AG04450 (cell line): ENCODE measurements around the gene TAF9B. TPM values are rescaled to one million over a fixed set of nuclear protein-coding genes. Genes with fewer than 3 reads are reported as not detected.
"Not testable (repeated sequence)": the region's sequence is repeated elsewhere in the genome, so short reads cannot be mapped to it uniquely, and the experiment has no call there.

Experiments
- CTCF ChIA-PET: fragments of 300-600, 350-600 bp; formaldehyde crosslinking; extraction: SDS; loops from one replicate; lab custom pipeline; 2022; ENCODE audit warnings: antibody characterized with exemption, inconsistent platforms; lab: Charles Lee
- POLR2A ChIA-PET: fragments of 350-600 bp; formaldehyde crosslinking; extraction: SDS; loops from one replicate; lab custom pipeline; 2021; ENCODE audit warnings: antibody characterized with exemption, inconsistent platforms; lab: Yijun Ruan, JAX
- DNase-seq: peaks from one replicate; pipeline ENCODE4 v3.0.0-alpha.2; 2011; ENCODE audit warnings: low read depth, low spot score
- H3K27ac ChIP-seq: one replicate; pipeline ENCODE4 v1.5.1; 2012; ENCODE audit warnings: low read depth, low read length, control low read depth
- H3K27me3 ChIP-seq: one replicate; pipeline ENCODE4 v1.6.0; 2012; ENCODE audit warnings: low read length; ENCODE audit not compliant: control insufficient read depth, insufficient read depth
- H3K4me3 ChIP-seq: 2 replicates; pipeline ENCODE4 v1.5.1; 2011; ENCODE audit warnings: mild to moderate bottlenecking, low read depth, low read length, control low read depth
- H3K9me3 ChIP-seq: 2 replicates; pipeline ENCODE4 v1.5.1; 2012; ENCODE audit warnings: low read length; ENCODE audit not compliant: control insufficient read depth, insufficient read depth
- polyA plus RNA-seq: library from polyadenylated mRNA; depleted of rRNA; stranded (reverse); fragments of >200 nt; gene quantifications from 2 replicates; pipeline ENCODE4 v1.2.3, GENCODE V29; 2011
- TF ChIP-seq, protein P1 (sequence below): IDR thresholded peaks from 2 replicates; pipeline ENCODE4 v1.5.1; 2011; ENCODE audit warnings: low read depth, low read length, control low read depth, inconsistent platforms

The TAF9B gene
- polyA plus RNA-seq, 1 experiment = 42.5 TPM

DNA sequence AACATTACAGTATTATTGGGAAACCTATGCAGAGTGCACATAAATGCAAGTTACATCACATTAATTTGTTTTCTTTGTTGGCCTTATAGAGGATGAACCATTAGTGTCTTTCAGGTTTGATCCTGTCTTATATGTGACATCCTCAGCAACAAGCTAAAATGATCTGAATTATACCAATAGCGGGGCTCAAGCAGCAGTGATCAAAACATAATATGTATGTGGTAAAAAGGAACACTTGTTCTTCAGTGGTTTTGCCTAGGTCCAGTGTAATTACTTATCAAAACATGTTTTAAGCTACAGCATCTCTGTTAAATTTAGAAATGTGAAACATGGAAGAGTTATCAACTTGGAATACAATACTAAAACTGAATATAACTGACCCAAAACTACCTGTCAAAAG, 9.1 kb downstream of the TAF9B start:
- Histone ChIP-seq H3K4me3 (no peak overlapping the region), H3K9me3 (no peaks in the 10 kb centered on the region), H3K27me3 (no peaks in the 10 kb centered on the region), H3K27ac (no peak overlapping the region)
- CTCF ChIA-PET = no interaction called here
- POLR2A ChIA-PET = no interaction called here
- TF ChIP-seq, protein P1, sequence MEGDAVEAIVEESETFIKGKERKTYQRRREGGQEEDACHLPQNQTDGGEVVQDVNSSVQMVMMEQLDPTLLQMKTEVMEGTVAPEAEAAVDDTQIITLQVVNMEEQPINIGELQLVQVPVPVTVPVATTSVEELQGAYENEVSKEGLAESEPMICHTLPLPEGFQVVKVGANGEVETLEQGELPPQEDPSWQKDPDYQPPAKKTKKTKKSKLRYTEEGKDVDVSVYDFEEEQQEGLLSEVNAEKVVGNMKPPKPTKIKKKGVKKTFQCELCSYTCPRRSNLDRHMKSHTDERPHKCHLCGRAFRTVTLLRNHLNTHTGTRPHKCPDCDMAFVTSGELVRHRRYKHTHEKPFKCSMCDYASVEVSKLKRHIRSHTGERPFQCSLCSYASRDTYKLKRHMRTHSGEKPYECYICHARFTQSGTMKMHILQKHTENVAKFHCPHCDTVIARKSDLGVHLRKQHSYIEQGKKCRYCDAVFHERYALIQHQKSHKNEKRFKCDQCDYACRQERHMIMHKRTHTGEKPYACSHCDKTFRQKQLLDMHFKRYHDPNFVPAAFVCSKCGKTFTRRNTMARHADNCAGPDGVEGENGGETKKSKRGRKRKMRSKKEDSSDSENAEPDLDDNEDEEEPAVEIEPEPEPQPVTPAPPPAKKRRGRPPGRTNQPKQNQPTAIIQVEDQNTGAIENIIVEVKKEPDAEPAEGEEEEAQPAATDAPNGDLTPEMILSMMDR = no peak
- DNase-seq = no peak

DNA sequence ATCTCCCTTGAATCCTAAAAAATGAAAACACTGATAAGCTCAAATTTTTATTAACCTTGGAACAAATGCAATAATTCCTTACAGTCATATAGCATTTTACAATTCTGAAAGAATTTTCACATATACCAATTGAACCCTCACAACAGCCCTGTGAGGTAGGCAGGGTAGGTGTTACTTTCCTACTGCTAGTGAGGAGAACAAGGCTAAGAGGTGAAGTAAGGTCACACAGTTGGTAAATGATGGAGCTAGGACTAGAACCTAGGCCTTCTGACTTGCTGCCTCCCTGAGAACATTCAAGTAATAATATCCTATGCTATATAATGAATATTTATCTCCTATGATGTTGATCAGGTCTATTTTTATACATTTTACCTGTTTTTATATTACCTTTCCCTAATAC, 9.7 kb downstream of the TAF9B start:
- POLR2A ChIA-PET = no interaction called here
- no peaks in the 10 kb centered on the region for H3K27me3 ChIP-seq
- TF ChIP-seq, protein P1 = no peak
- CTCF ChIA-PET = no interaction called here
- no peak overlapping the region for H3K4me3 ChIP-seq
- no peaks in the 10 kb centered on the region for H3K9me3 ChIP-seq
- no peak for DNase-seq
- H3K27ac ChIP-seq = no peak overlapping the region

DNA sequence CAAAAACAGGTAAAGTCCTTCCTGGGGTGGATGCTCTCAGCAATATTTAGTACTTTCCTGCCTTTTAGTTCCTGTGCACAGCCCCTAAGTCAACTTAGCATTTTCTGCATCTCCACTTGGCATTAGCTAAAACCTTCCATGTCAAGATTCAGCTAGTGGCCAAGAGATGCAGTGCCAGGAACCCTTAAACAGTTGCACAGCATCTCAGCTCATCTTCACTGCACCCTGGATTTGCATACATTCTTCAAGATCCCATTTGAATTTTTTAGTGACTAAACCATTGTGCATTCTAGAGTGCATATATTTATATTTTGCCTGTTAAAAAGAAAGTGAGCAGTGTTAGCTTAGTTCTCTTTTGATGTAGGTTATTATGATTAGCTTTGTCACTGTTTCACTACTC, 13.7 kb downstream of the TAF9B start:
- H3K9me3 ChIP-seq, H3K27ac ChIP-seq, DNase-seq, H3K27me3 ChIP-seq, POLR2A ChIA-PET, CTCF ChIA-PET, H3K4me3 ChIP-seq: not testable (repeated sequence)

DNA sequence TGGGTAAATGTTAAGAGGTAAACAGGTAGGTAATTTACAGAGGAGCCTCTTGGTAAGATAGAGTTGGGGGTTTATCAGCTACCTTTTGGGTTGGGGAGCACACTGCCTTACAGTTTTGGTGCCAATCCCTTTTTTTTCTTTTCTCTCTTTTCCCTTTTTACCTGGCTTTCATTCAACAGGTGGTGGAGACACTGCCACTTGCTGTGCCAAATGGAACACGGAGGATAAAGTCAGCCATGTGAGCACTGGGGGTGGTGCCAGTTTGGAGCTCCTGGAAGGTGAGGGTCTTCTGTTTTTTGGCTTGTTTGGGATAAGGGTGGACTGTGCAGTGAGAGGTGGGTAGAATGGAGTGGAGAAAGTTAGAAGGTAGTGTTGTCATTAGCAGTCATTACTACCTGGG, 14.3 kb downstream of the TAF9B start:
- TF ChIP-seq, protein P1 = no peak
- POLR2A ChIA-PET = no interaction called here
- Histone ChIP-seq H3K4me3 (no peak overlapping the region), H3K27ac (no peak overlapping the region), H3K27me3 (no peaks in the 10 kb centered on the region), H3K9me3 (no peaks in the 10 kb centered on the region)
- CTCF ChIA-PET = interaction anchor here (1.1 kb wide), 1 partner anchor 11 kb away, joined by 3 read pairs; no protein-coding TSS in a partner anchor
- no peak for DNase-seq

DNA sequence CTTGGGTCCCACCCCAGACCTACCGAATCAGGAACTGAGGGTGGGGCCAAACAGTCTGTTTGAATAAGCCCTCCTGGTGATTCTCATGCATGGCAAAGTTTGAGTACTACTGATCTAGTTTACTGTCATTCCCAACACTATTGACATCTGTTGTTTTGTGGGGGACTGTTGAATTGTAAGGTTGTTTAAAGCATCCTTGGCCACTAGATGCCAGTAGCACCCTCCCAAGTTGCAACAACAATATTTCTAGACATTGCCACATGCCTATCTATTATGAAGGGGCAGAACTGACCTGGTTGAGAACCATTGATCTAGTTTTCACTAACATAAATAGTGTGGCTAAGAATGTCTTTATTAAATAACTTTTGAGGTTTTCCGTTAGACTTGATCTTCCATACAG, 15.1 kb downstream of the TAF9B start:
- Histone ChIP-seq H3K27me3 (no peaks in the 10 kb centered on the region), H3K27ac (no peak overlapping the region), H3K9me3 (no peaks in the 10 kb centered on the region), H3K4me3 (no peak overlapping the region)
- ChIA-PET CTCF (interaction anchor here (1.1 kb wide), 1 partner anchor 11 kb away, joined by 3 read pairs; no protein-coding TSS in a partner anchor), POLR2A (no interaction called here)
- TF ChIP-seq, protein P1 = 0 out of 2 replicates have a peak, but pooled peaks have one; percentile 10
- DNase-seq = no peak

DNA sequence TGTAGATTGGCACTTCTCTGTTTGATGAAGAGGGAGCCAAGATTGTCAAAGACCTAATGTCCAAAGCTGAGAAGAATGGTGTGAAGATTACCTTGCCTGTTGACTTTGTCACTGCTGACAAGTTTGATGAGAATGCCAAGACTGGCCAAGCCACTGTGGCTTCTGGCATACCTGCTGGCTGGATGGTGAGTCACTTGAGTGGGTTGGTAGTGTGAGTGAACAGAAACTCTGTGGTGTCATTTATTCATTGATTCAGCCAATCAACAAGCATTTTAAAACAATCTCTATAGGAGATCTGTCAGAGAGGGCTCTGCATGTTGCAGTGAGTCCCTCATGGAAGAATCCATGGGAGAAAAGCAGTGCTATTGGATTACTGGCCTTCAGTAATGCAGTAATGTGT, 16.3 kb downstream of the TAF9B start:
- ChIA-PET POLR2A (no interaction called here), CTCF (no interaction called here)
- Histone ChIP-seq H3K9me3 (no peaks in the 10 kb centered on the region), H3K27me3 (no peaks in the 10 kb centered on the region), H3K27ac (no peak overlapping the region), H3K4me3 (no peak overlapping the region)
- TF ChIP-seq, protein P1 = no peak
- DNase-seq = no peak
